ENCODE measurements around the gene PCYT1A.
"Not testable (repeated sequence)": the region's sequence is repeated elsewhere in the genome, so short reads cannot be mapped to it uniquely, and the experiment has no call there.

PCYT1A gene

GRCh38 chr3:196284396-196284795, 3.1 kb downstream of the PCYT1A start:
- DNase-seq, result no peak

GRCh38 chr3:196281962-196282361, 5.6 kb downstream of the PCYT1A start:
- no peak for DNase-seq

DNA sequence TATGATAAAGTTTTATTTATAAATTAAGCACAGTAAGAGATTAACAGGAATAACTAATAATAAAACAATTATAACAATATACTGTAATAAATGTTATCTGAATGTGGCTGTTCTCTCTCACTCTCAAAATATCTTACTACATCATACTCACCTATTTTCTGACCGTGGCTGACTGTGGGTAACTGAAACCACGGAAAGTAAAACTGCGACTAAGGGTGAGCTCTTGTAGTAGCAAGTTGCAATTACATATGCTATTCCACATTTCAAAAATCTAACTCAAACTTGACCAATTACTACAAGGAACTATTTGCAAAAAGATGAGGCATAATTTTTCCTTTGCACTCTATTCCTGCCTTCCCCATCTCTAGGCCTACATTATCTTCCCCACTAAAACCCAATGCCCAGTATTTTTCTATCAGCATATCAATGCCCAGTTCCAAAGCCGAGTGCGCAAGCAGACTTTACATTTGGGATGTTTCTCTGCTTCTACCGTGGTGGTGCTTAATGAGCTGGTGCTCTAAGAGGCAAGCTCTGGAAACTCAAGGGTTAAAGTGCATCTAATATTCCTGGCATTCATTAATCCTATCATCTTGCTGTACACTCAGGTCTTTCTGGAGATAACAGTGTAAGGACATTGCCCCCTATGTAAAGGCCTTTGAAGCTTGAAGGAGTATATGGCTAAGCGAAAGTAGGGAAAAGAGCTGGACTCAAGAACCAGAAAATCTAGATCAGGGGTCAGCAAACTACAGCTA, 6.7 kb downstream of the PCYT1A start:
- DNase-seq, result no peak

DNA sequence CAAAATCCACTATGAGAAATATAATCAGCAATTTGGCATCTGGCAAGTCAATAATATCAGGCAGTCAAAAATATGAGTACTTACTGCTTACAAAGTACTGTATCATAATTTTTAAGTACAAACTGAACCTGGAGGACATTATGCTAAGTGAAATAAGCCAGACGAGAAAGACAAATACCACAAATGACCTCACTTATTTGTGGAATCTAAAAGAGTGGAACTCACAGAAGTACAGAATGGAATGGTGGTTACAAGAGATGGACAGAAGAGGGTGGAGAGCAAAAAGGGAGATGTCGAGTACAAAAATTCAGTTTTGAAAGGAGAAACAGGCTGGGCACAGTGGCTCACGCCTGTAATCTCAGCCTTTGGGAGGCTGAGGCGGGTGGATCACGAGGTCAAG, 12.4 kb downstream of the PCYT1A start:
- no peak for DNase-seq

DNA sequence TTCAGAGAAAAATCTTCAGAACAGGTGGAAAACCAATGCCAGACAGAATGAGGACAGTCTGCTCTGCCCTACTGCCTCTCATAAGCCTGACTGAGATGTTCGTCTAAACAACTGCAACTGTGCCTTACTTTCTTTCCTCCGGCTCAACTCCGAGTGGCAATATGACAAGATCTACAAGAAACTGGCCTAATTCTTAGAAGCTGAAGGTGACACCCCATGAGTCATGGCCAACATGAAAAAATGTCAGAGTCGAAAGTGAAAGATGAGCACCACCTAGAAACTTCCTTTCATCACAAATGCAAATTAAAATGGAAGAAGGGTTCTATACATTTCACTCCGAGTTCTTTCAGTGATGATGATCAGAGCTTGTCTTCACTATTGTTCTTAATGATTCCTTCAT, 12.9 kb downstream of the PCYT1A start:
- peak; percentile 77 to 93 for DNase-seq

- DNase-seq, result peak in 1 of 2 donors; percentile 44
These were observed 13.9 kb downstream of the PCYT1A start for GRCh38 chr3:196273655-196274054.

- no peak for DNase-seq
These were observed 14.7 kb downstream of the PCYT1A start for GRCh38 chr3:196272826-196273225.

DNA sequence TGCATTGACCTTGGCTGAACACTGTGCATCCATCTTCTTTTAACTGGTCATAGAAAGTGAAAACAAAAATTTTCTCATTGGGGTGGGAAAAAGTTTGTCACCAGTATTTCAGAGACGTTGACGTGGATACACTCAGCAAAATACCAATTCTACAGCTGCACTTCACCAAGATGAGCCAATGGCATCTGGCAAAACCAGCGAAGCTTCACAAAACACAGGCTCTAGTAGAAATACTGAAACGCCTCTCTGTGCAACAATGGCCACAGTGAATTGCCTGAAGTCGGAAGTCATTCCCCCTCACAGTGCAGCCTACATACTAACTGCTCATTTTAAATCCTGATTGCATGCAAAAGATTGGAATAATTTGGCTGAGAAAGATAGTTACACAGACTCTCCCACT, 17.0 kb downstream of the PCYT1A start:
- no peak for DNase-seq

DNA sequence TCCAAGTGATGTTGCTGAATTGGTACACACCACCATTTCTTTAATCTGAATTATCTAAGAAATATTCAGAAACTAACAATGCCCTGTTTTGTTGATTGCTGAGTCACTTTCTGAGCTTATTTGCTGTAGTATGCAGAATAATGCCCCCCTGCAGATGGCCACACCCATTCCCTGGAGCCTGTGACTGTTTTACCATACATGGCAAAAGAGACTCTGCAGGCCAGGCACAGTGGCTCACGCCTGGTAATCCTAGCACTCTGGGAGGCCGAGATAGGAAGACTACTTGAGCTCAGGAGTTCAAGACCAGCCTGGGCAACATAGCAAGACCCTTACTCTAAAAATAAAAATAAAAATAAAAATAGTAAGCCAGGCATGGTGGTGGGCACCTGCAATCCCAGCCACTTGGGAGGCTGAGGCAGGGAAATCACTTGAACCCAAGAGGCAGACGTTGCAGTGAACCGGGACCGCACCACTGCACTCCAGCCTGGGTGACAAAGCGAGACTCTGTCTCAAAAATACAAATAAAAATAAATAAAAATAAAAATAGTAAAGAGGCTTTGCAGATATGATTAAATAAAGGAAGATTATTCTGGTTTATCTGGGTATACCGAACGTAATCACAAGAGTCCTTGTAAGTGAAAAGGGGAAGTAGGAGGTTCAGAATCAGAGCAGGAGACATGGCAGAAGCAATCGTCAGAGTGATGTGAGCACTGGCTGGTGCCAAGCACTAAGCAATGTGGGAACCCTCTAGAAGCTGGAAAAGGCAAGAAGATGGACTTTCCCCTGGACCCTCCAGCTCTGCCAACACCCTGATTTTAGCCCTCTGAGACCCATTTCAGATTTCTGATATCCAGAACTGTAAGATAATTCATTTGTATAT, 19.0 kb downstream of the PCYT1A start:
- no peak for DNase-seq

DNA sequence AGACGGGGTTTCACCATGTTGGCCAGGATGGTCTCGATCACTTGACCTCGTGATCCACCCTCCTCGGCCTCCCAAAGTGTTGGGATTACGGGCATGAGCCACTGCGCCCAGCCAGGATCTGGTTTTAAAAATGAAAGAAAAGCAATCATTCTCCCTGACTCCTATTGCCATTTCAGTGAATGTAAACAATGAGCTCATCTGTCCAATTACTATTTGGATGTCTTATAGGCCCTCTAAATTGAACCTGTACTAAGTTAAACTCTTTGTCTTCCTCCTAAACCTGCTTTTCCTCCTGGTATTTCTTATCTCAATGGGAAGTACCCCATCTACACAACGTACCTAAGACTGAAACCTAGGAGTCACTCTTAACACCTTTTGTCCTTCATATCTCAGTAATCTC, 23.7 kb downstream of the PCYT1A start:
- no peak for DNase-seq

- DNase-seq, result no peak
These were observed 26.7 kb downstream of the PCYT1A start for GRCh38 chr3:196260784-196261183.

DNA sequence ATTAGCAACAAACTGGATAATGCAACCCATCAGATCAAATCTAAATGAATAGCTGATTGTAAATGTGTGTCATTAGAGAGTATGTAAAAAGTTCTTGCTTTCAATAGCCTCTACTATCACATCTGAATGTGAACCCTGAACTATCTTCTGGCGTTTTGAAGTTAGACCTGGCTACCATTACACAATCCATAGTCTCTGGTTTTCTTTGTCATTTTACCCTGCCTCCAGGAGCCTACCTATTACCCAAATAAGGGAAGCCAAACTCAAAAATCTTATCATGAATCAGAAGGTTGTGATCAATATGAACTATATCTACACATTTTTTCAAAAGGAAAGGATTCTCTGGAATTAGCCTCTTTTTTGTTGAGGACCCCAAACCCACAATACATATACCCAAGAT, 31.8 kb downstream of the PCYT1A start:
- DNase-seq, result no peak

DNA sequence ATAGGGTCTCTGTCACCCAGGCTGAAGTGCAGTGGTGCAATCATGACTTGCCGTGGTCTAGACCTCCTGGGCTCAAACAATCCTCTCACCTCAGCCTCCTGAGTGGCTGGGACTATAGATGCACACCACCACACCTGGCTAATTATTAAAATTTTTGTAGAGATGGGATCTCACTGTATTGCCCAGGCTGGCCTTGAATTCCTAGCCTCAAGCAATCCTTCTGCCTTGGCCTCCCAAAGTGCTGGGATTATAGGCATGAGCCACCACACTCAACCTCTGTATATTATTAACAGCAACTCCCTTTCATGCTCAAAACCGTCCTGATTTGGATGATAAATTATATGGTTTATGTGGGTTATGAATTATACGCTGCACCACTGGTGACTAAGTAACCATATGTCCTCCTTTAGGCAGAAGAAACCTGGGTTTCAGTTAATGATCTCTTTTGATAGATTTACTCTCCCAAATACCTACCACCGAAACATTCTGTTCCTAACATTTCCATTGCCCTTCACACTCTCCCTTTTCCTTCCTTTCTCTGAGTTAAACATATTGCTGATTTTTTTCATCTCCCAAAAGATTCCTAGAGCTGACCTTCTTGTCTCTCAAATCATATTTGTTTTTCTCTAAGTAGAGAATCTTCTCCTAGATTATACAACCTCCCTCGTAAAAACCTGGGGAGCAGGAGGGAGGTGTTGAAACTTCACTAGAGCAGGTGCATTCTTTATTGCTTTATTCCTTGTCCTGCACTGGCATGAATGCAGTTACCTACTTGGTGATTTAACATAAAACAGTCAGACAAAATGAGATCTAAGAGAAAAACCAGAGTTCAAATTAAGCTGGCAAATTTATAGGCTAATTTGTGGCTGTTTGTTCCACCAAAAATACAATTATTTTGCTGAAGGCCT, 32.9 kb downstream of the PCYT1A start:
- no peak for DNase-seq

GRCh38 chr3:196251918-196252317, 35.6 kb downstream of the PCYT1A start:
- DNase-seq, result no peak

DNA sequence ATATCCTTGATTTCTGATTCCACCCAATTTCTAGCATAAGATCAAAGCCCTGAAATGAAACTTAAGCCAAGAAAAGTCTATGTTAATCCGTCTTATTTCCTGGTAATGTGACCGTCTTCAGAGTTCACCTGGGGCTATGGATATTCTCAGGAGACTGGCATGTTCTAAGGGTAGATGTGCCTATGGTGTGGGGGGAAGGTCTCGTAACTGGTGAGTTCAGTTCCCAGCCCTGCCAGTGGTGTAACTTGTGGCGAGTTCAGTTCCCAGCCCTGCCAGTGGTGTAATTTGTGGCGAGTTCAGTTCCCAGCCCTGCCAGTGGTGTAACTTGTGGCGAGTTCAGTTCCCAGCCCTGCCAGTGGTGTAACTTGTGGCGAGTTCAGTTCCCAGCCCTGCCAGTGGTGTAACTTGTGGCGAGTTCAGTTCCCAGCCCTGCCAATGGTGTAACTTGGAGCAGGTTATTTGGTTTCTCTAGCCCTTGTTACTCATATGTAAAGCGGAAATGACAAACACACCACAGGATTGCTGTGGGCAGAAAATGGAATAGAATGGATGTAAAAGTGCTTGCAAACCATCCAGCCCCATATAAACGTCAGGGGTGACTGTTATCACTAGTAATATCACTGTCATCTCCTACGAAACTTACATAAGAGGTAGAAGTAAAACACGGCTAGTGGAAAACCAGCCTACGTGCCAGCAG, 40.8 kb downstream of the PCYT1A start:
- no peak for DNase-seq

DNA sequence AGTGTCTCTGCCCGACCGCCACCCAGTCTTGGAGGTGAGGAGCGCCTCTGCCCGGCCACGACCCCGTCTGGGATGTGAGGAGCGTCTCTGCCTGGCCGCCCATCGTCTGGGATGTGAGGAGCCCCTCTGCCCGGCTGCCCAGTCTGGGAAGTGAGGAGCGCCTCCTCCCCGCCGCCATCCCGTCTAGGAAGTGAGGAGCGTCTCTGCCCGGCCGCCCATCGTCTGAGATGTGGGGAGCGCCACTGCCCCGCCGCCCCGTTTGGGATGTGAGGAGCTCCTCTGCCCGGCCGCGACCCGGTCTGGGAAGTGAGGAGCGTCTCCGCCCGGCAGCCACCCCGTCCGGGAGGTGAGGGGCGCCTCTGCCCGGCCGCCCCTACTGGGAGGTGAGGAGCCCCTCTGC, 43.4 kb downstream of the PCYT1A start:
- DNase-seq, result not testable (repeated sequence)

DNA sequence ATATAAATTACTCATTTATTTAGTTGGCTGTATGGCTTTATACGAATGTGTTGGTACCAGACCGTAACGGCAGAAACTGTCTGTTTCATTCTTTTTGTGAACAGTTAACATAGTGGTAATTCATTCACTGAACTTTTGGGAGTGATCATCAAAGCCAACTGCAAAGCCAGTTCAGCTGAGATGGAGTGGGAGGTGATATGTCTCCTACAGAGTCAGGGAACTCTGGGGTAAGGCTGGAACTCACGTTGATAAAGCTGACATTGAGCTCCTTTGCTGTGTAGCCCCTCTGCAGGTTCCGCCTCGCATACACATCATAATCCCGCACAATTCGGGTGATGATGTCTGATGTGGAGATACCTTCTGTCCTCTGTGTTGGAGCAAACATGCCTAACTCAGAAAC, 45.8 kb downstream of the PCYT1A start:
- DNase-seq, result no peak

DNA sequence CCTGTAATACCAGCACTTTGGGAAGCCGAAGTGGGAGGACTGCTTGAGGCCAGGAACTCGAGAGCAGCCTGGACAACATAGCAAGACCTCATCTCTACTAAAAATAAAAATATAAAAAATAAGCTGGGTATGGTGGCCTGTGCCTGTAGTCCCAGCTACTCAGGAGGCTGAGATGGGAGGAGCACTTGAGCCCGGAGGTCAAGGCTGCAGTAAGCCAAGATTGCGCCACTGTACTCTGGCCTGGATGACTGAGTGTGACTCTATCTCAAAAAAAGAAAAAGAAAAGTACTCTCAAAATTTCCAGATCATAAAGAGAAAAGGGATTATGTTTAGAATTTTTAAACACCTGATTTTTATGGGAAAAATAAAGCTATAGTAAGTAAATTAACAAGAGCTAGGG, 47.1 kb downstream of the PCYT1A start:
- DNase-seq, result no peak

- no peak for DNase-seq
These were observed 48.6 kb downstream of the PCYT1A start for GRCh38 chr3:196238612-196239560.

DNA sequence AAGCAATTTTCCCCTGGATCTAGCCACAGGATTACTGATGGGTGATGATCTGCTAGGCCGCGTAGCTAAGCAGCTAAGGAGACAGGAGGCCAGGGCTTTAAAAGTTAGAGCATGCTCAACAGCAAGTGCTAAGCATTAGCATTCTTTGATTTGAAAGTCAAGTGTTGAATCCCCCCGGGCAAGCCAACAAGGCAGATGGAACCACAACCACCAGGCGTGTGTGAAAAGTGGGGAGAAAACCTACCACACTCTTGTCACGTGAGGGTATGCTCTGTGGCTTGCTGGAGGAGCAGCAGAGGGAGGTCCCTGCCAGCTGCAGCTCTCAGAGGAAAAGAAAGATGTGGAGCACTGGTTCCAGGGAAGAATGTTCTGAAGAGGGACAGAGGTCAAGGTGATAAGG, 50.3 kb downstream of the PCYT1A start:
- DNase-seq, result no peak

DNA sequence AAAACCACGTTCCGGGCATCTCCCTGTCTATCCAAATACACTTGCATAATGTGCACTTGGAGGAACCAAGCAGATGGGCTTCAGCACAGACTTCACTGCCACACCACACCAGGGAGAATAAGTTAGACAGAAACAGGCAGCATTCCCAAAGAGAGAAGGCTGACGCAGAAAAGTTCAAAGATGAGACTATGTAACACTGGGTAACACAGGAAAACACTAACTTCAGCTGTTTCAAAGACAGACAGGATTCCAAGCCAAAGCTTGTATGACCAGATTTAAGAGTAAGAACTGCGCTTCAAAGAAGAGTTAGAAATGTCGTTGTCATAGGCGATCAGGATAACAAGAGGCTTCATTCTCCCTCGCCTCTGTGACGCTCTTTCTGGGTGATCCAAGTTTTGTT, 51.3 kb downstream of the PCYT1A start:
- DNase-seq, result no peak
